Spleen (tissue), 11 donors: ENCODE data around the gene TYRO3. TPM values are rescaled to one million over a fixed set of nuclear protein-coding genes. Genes with fewer than 3 reads are reported as not detected.
A peak's percentile ranks its signal among the peaks of the same experiment; 100 is the strongest.

Source experiments
- DNase-seq: peaks from one replicate; pipeline ENCODE4 v3.0.0-alpha.2; 2020
- H3K27ac ChIP-seq, 8 donors: fragments of 200-600 bp; sonication (generic) in 7 of 8; 1 replicate in 4 of 8; 2 replicates in 4 of 8; pipeline versions ENCODE4 v1.5.0 to v1.8.0; 2016 to 2021; ENCODE audit warnings: inconsistent platforms in 4 of 8, mild to moderate bottlenecking in 4 of 8, moderate library complexity in 1 of 8
- H3K27me3 ChIP-seq, 7 donors: fragments of 200-600 bp; sonication (generic) in 6 of 7; replicated peaks in 1 of 7; 1 replicate in 4 of 7; 2 replicates in 3 of 7; pipeline versions ENCODE4 v1.5.0 to v1.8.0; 2016 to 2021; ENCODE audit warnings: inconsistent platforms in 3 of 7, mild to moderate bottlenecking in 1 of 7
- H3K36me3 ChIP-seq, 6 donors: fragments of 200-600 bp; sonication (generic) in 5 of 6; 1 replicate in 4 of 6; 2 replicates in 2 of 6; pipeline versions ENCODE4 v1.5.0 to v1.8.0; 2016 to 2021; ENCODE audit warnings: inconsistent platforms in 2 of 6
- H3K4me1 ChIP-seq, 6 donors: fragments of 200-600 bp; sonication (generic) in 5 of 6; 1 replicate in 3 of 6; 2 replicates in 3 of 6; pipeline versions ENCODE4 v1.5.0 to v1.8.0; 2016 to 2021; ENCODE audit warnings: inconsistent platforms in 3 of 6
- H3K4me3 ChIP-seq, 8 donors: fragments of 200-600 bp; sonication (generic) in 7 of 8; 1 replicate in 4 of 8; 2 replicates in 4 of 8; pipeline versions ENCODE4 v1.5.0 to v1.8.0; 2016 to 2021; ENCODE audit warnings: inconsistent platforms in 4 of 8, mild to moderate bottlenecking in 4 of 8, moderate library complexity in 2 of 8
- H3K9me3 ChIP-seq, 8 donors: fragments of 200-600 bp; sonication (generic) in 7 of 8; 1 replicate in 4 of 8; 2 replicates in 4 of 8; pipeline versions ENCODE4 v1.5.0 to v1.8.0; 2016 to 2021; ENCODE audit warnings: inconsistent platforms in 4 of 8
- CTCF ChIP-seq, 11 experiments: fragments of 200-600 bp in 7 of 11; fragments of 450-650 bp in 4 of 11; sonication (generic) in 4 of 11; IDR thresholded peaks in 8 of 11; conservative IDR thresholded peaks in 3 of 11; 1 replicate in 7 of 11; 2 replicates in 4 of 11; pipeline versions ENCODE4 v1.4.0 to v1.8.0; 2016 to 2021; ENCODE audit warnings: antibody characterized with exemption in 11 of 11, inconsistent platforms in 4 of 11, mild to moderate bottlenecking in 1 of 11
- POLR2A ChIP-seq, 3 donors: fragments of 450-650 bp; IDR thresholded peaks; one replicate each; pipeline ENCODE4 v1.5.1; 2017; ENCODE audit warnings: antibody characterized with exemption in 3 of 3, mild to moderate bottlenecking in 1 of 3
- POLR2AphosphoS5 ChIP-seq, 3 donors: sonication (generic); formaldehyde crosslinking; IDR thresholded peaks; one replicate each; pipeline ENCODE4 v1.5.1; 2017; ENCODE audit warnings: antibody characterized with exemption in 3 of 3
- WGBS, 5 donors: extraction: QIAGEN DNeasy Blood & Tissue Kit in 3 of 5; methylation state at CpG; one replicate each; pipeline versions ENCODE4 v1.1.5 to v1.1.7; 2013 to 2018; 5-methylcytosine and 5-hydroxymethylcytosine counted together
- intact Hi-C: fragments of 100-400 bp; cut with DNase I; formaldehyde crosslinking; loops from one replicate; pipeline ENCODE4 v1.15.0; 2023; ENCODE audit warnings: low total_unique reads
- polyA plus RNA-seq, 3 donors: library from polyadenylated mRNA; stranded (reverse); fragments of 200-250 nt; gene quantifications; one replicate each; pipeline ENCODE4 v1.2.1, GENCODE V29; 2013
- total RNA-seq, 7 donors: library from RNA; depleted of rRNA in 3 of 7; stranded (reverse); fragments of >200 nt in 3 of 7; fragmentation: NEBNext Ultra II Directional in 4 of 7; extraction: Animal tissue kit (Norgen Biotek cat#: 25700) in 4 of 7; gene quantifications; one replicate each; pipeline versions ENCODE4 v1.1.0 to v1.2.1, GENCODE V29; 2016 to 2021
- donor health status: healthy with polysubstance abuse.
- donor health status: DM: no; HTN: no; CAD: no; lungs with moderate emphysema.
- donor health status: DM: no; HTN: no; CAD: no.
- donor health status: Bipolar disorder and iron deficiency.
- donor health status: healthy.
- donor health status: DM: no; HTN: no; CAD: no.
- donor health status: DM: yes; HTN: yes; CAD: no.

Gene TYRO3
- total and polyA plus RNA-seq, 10 donors = 2.6 to 36.2 (median 19.4) TPM

- 91 to 100% (median 98%) methylated on average over 1 of the region's 1 CpG for WGBS, 5 donors
- intact Hi-C loops = loop anchor here (10.0 kb wide), 1 partner anchor 298 kb away; no protein-coding TSS in a partner anchor
Measured at GRCh38 chr15:41606997-41607396, 48.0 kb downstream of the TYRO3 start.

GRCh38 chr15:41609123-41609522 lies 50.1 kb downstream of the TYRO3 start:
- peaks cover 0 to 9% (median 7%) of the 10 kb centered on the region in 6 donors for H3K4me1 ChIP-seq
- 90 to 96% (median 93%) methylated on average over 1 of the region's 1 CpG for WGBS, 5 donors
- H3K9me3 ChIP-seq = no peaks in the 10 kb centered on the region
- DNase-seq = no peak
- intact Hi-C loops = loop anchor here (10.0 kb wide), 1 partner anchor 296 kb away; no protein-coding TSS in a partner anchor
- no peak for TF ChIP-seq POLR2AphosphoS5 (IDR thresholded peaks at IDR 0.05)
- no peak for TF ChIP-seq CTCF (IDR thresholded peaks at IDR 0.05 in 8 of 11, conservative IDR thresholded peaks at IDR 0.05 in 3 of 11)
- no peak for TF ChIP-seq POLR2A (IDR thresholded peaks at IDR 0.05)
- no peaks in the 10 kb centered on the region for H3K36me3 ChIP-seq
- H3K27ac ChIP-seq = no peak overlapping the region
- no peaks in the 10 kb centered on the region for H3K27me3 ChIP-seq
- no peak overlapping the region for H3K4me3 ChIP-seq

More at GRCh38 chr15:41606997-41607396, 48.0 kb downstream of the TYRO3 start:
- DNase-seq = no peak
- H3K36me3 ChIP-seq = no peaks in the 10 kb centered on the region
- H3K27ac ChIP-seq = no peak overlapping the region
- H3K9me3 ChIP-seq = no peaks in the 10 kb centered on the region
- no peaks in the 10 kb centered on the region for H3K27me3 ChIP-seq
- H3K4me1 ChIP-seq = peaks cover 0 to 17% (median 13%) of the 10 kb centered on the region in 6 donors
- TF ChIP-seq POLR2A (IDR thresholded peaks at IDR 0.05) (no peak), POLR2AphosphoS5 (IDR thresholded peaks at IDR 0.05) (no peak), CTCF (IDR thresholded peaks at IDR 0.05 in 8 of 11, conservative IDR thresholded peaks at IDR 0.05 in 3 of 11) (no peak)
- no peak overlapping the region for H3K4me3 ChIP-seq

GRCh38 chr15:41610048-41610447 lies 51.0 kb downstream of the TYRO3 start:
- H3K9me3 ChIP-seq = no peaks in the 10 kb centered on the region
- no peak overlapping the region for H3K4me3 ChIP-seq
- no peak overlapping the region for H3K27ac ChIP-seq
- no peaks in the 10 kb centered on the region for H3K27me3 ChIP-seq
- no peak for DNase-seq
- intact Hi-C loops = no loop called here
- 78 to 89% (median 82%) methylated on average over 4 of the region's 4 CpGs for WGBS, 5 donors
- no peaks in the 10 kb centered on the region for H3K36me3 ChIP-seq
- no peak for TF ChIP-seq CTCF (IDR thresholded peaks at IDR 0.05 in 8 of 11, conservative IDR thresholded peaks at IDR 0.05 in 3 of 11)
- TF ChIP-seq POLR2A (IDR thresholded peaks at IDR 0.05) = no peak
- no peak for TF ChIP-seq POLR2AphosphoS5 (IDR thresholded peaks at IDR 0.05)
- no peaks in the 10 kb centered on the region for H3K4me1 ChIP-seq

GRCh38 chr15:41620536-41621199 lies 61.7 kb downstream of the TYRO3 start:
- Histone ChIP-seq H3K4me3 (peak overlapping the region; percentile 50 to 84 (median 57)), H3K9me3 (peaks cover 0 to 16% (median 14%) of the 10 kb centered on the region in 8 donors), H3K27ac (peak overlapping the region in 7 of 8 donors; percentile 70 to 84 (median 74)), H3K36me3 (no peaks in the 10 kb centered on the region), H3K27me3 (peaks cover 0 to 10% (median 0%) of the 10 kb centered on the region in 7 donors), H3K4me1 (peaks cover 0 to 24% (median 9%) of the 10 kb centered on the region in 6 donors)
- no peak for TF ChIP-seq POLR2A (IDR thresholded peaks at IDR 0.05)
- no peak for TF ChIP-seq CTCF (IDR thresholded peaks at IDR 0.05 in 8 of 11, conservative IDR thresholded peaks at IDR 0.05 in 3 of 11)
- no peak for TF ChIP-seq POLR2AphosphoS5 (IDR thresholded peaks at IDR 0.05)
- 20 to 26% (median 25%) methylated on average over 18 of the region's 18 CpGs for WGBS, 5 donors
- intact Hi-C loops = no loop called here
- no peak for DNase-seq
